Measurements from ENCODE around the gene NCAM2. TPM values are rescaled to one million over a fixed set of nuclear protein-coding genes. Genes with fewer than 3 reads are reported as not detected.

NCAM2 gene
- total and polyA plus RNA-seq, 2 donors (not counting 3 experiments of a cell fraction or from before 2014, with no cell fraction given), result 0.11 to 0.27 TPM

GRCh38 chr21:21366277-21366676 lies 368.1 kb downstream of the NCAM2 start:
- H3K27me3 ChIP-seq (ENCODE audit: control insufficient read depth in 2 of 2, insufficient read depth in 2 of 2, low read length in 2 of 2), result no peaks in the 10 kb centered on the region
- no peaks in the 10 kb centered on the region for H3K4me1 ChIP-seq (ENCODE audit: control insufficient read depth, extremely low read depth, insufficient read depth, low read length)
- no TSS peak for BruUV-seq (replicated peaks)
- H3K36me3 ChIP-seq (ENCODE audit: control insufficient read depth in 2 of 2, extremely low read depth in 1 of 2, insufficient read depth in 2 of 2, low read length in 2 of 2), result no peaks in the 10 kb centered on the region
- no peak overlapping the region for H3K4me2 ChIP-seq (ENCODE audit: insufficient read depth, low read length)
- TF ChIP-seq POLR2AphosphoS5 (IDR thresholded peaks at IDR 0.05; ENCODE audit: insufficient read depth, low read depth, low read length) (no peak), JUN (IDR thresholded peaks at IDR 0.05; ENCODE audit: borderline replicate concordance, insufficient read depth, insufficient read length, low read depth) (no peak), MYC (IDR thresholded peaks at IDR 0.05; ENCODE audit: low read depth, low read length) (no peak), POLR2A (IDR thresholded peaks at IDR 0.05; ENCODE audit: low read depth, low read length) (no peak), EZH2 (IDR thresholded peaks at IDR 0.05; ENCODE audit: borderline replicate concordance, low read depth, low read length, severe bottlenecking) (no peak), GATA2 (IDR thresholded peaks at IDR 0.05; ENCODE audit: insufficient read depth, insufficient read length, low read depth, low read length) (no peak), CTCF (IDR thresholded peaks at IDR 0.05; ENCODE audit: extremely low read depth in 1 of 2, insufficient read depth in 1 of 2, low read depth in 1 of 2, low read length in 2 of 2) (no peak), FOS (IDR thresholded peaks at IDR 0.05; ENCODE audit: borderline replicate concordance, insufficient read depth, low read length) (no peak), MAX (IDR thresholded peaks at IDR 0.05; ENCODE audit: insufficient read depth, insufficient read length) (no peak)
- ChIA-PET POLR2A (no interaction called here), CTCF (no interaction called here)
- no peak overlapping the region for H2AFZ ChIP-seq (ENCODE audit: low read depth, low read length)
- no peaks in the 10 kb centered on the region for H4K20me1 ChIP-seq (replicated peaks; ENCODE audit: control insufficient read depth, extremely low read depth, insufficient read depth, low read length)
- no peaks in the 10 kb centered on the region for H3K9me1 ChIP-seq (replicated peaks; ENCODE audit: control insufficient read depth, extremely low read depth, insufficient read depth, low read length)
- DNase-seq (ENCODE audit: low read depth, low spot score) (no peak), FAIRE-seq (no peak)
- no peaks in the 10 kb centered on the region for H3K79me2 ChIP-seq (ENCODE audit: control insufficient read depth, insufficient read depth, low read length)
- H3K9ac ChIP-seq (replicated peaks; ENCODE audit: extremely low read depth, insufficient read depth, low read length), result no peak overlapping the region
- no peak overlapping the region for H3K27ac ChIP-seq (ENCODE audit: insufficient read depth, low read depth, low read length)
- intact Hi-C loops (cut with micrococcal nuclease), result no loop called here
- no peaks in the 10 kb centered on the region for H3K9me3 ChIP-seq (replicated peaks; ENCODE audit: control insufficient read depth, insufficient read depth, low read length)
- dilution Hi-C loops (cut with MboI; ENCODE audit: extremely low pct_ligation_motif_present, low sequenced_read_pairs), result no loop called here
- H3K4me3 ChIP-seq (replicated peaks in 1 of 3; ENCODE audit: insufficient read depth in 1 of 3, low read depth in 1 of 3, low read length in 3 of 3), result no peak overlapping the region
